ENCODE measurements around the gene BABAM1. TPM values are rescaled to one million over a fixed set of nuclear protein-coding genes. Genes with fewer than 3 reads are reported as not detected.

Gene BABAM1
- total and polyA plus RNA-seq, 9 of the 15 experiments (the other 6 are each of a cell fraction or from before 2014, with no cell fraction given), result 14.7 to 160 (median 113) TPM

- POLR2A ChIA-PET, result interaction anchor here (1.5 to 2.0 kb wide), 3 partner anchors 11 to 53 kb away, joined by 4 to 9 read pairs (median 6); partner anchors contain the start of genes BABAM1 and DDA1
- H3K36me3 ChIP-seq (ENCODE audit: control insufficient read depth, insufficient read depth, low read length), result no peaks in the 10 kb centered on the region
- 37% methylated on average over 3 of the region's 3 CpGs for WGBS (ENCODE audit: insufficient coverage, low coverage, missing lambda C conversion rate)
- no peak overlapping the region for H2AFZ ChIP-seq (ENCODE audit: low read depth, low read length)
- DNase-seq (ENCODE audit: extremely low read depth in 1 of 4, low spot score in 3 of 4) (no peak), ATAC-seq (no peak), FAIRE-seq (no peak)
- no peak overlapping the region for H3K27ac ChIP-seq (ENCODE audit: extremely low read depth, low read depth, low read length)
- no peak overlapping the region for H3K4me3 ChIP-seq
- no peak overlapping the region for H3K4me2 ChIP-seq (ENCODE audit: insufficient read depth, low read length)
- BruUV-seq (replicated peaks), result no TSS peak
- no peaks in the 10 kb centered on the region for H3K9me1 ChIP-seq (ENCODE audit: control insufficient read depth, insufficient read depth, low read length)
- H3K79me2 ChIP-seq (ENCODE audit: control insufficient read depth, insufficient read depth, low read length), result no peaks in the 10 kb centered on the region
- H3K4me1 ChIP-seq (replicated peaks in 1 of 2; ENCODE audit: control insufficient read depth in 2 of 2, insufficient read depth in 2 of 2, low read length in 2 of 2), result peaks cover 0 to 12% of the 10 kb centered on the region in 2 experiments; a peak in 3 of 5 replicates
- no peaks in the 10 kb centered on the region for H4K20me1 ChIP-seq (replicated peaks; ENCODE audit: control insufficient read depth, insufficient read depth, low read length)
- no peaks in the 10 kb centered on the region for H3K9me3 ChIP-seq (replicated peaks; ENCODE audit: control insufficient read depth, insufficient read depth, low read depth, low read length)
- H3K9ac ChIP-seq (ENCODE audit: insufficient read depth in 1 of 2, low read depth in 2 of 2, low read length in 2 of 2), result no peak overlapping the region
- no peaks in the 10 kb centered on the region for H3K27me3 ChIP-seq (ENCODE audit: control insufficient read depth in 2 of 2, insufficient read depth in 2 of 2, low read length in 2 of 2)
- intact Hi-C loops (cut with micrococcal nuclease), result no loop called here
- CTCF ChIA-PET (ENCODE audit: low intra/inter-chr PET ratio), result no interaction called here
- TF ChIP-seq ZNF668 (CRISPR knock-in tag; IDR thresholded peaks at IDR 0.05) (no peak), ZNF695 (CRISPR knock-in tag; IDR thresholded peaks at IDR 0.05) (no peak), SMARCB1 (IDR thresholded peaks at IDR 0.05; ENCODE audit: insufficient read length, low read depth) (no peak), MCM3 (IDR thresholded peaks at IDR 0.05) (no peak)
- in situ Hi-C loops (cut with MboI), result no loop called here
Measured at GRCh38 chr19:17256130-17256529, 11.1 kb upstream of the BABAM1 start.

GRCh38 chr19:17259118-17259780, 8.0 kb upstream of the BABAM1 start:
- CTCF ChIA-PET (ENCODE audit: low intra/inter-chr PET ratio), result interaction anchor here (2.0 kb wide), 1 partner anchor 192 kb away, joined by 7 read pairs; no protein-coding TSS in a partner anchor
- H2AFZ ChIP-seq (ENCODE audit: low read depth, low read length), result no peak overlapping the region
- DNase-seq (ENCODE audit: extremely low read depth in 1 of 4, low spot score in 3 of 4) (no peak), ATAC-seq (no peak), FAIRE-seq (no peak)
- BruUV-seq (replicated peaks), result no TSS peak
- H3K27me3 ChIP-seq (ENCODE audit: control insufficient read depth in 2 of 2, insufficient read depth in 2 of 2, low read length in 2 of 2), result no peaks in the 10 kb centered on the region
- 41% methylated on average over 9 of the region's 9 CpGs for WGBS (ENCODE audit: insufficient coverage, low coverage, missing lambda C conversion rate)
- no peak overlapping the region for H3K27ac ChIP-seq (ENCODE audit: extremely low read depth, low read depth, low read length)
- H4K20me1 ChIP-seq (replicated peaks; ENCODE audit: control insufficient read depth, insufficient read depth, low read length), result no peaks in the 10 kb centered on the region
- peak overlapping the region in 1 of 2 experiments; percentile 71; a peak in 1 of 4 replicates for H3K9ac ChIP-seq (ENCODE audit: insufficient read depth in 1 of 2, low read depth in 2 of 2, low read length in 2 of 2)
- no peaks in the 10 kb centered on the region for H3K9me3 ChIP-seq (replicated peaks; ENCODE audit: control insufficient read depth, insufficient read depth, low read depth, low read length)
- no peaks in the 10 kb centered on the region for H3K9me1 ChIP-seq (ENCODE audit: control insufficient read depth, insufficient read depth, low read length)
- intact Hi-C loops (cut with micrococcal nuclease) (no loop called here), in situ Hi-C loops (cut with MboI) (no loop called here)
- H3K36me3 ChIP-seq (ENCODE audit: control insufficient read depth, insufficient read depth, low read length), result no peaks in the 10 kb centered on the region
- H3K4me3 ChIP-seq, result no peak overlapping the region
- no peak overlapping the region for H3K4me2 ChIP-seq (ENCODE audit: insufficient read depth, low read length)
- H3K4me1 ChIP-seq (replicated peaks in 1 of 2; ENCODE audit: control insufficient read depth in 2 of 2, insufficient read depth in 2 of 2, low read length in 2 of 2), result peaks cover 0 to 21% of the 10 kb centered on the region in 2 experiments; a peak in 3 of 5 replicates
- no peaks in the 10 kb centered on the region for H3K79me2 ChIP-seq (ENCODE audit: control insufficient read depth, insufficient read depth, low read length)
- POLR2A ChIA-PET, result interaction anchor here (0.7 to 1.7 kb wide), 2 partner anchors 23 to 30 kb away, joined by 3 read pairs; no protein-coding TSS in a partner anchor
- no peak for TF ChIP-seq BCOR (IDR thresholded peaks at IDR 0.05)
- no peak for TF ChIP-seq ZNF280B (CRISPR knock-in tag; IDR thresholded peaks at IDR 0.05)
- TF ChIP-seq ETS2 (tag; IDR thresholded peaks at IDR 0.05; ENCODE audit: borderline replicate concordance, poor library complexity, severe bottlenecking), result no peak
- TF ChIP-seq MITF (IDR thresholded peaks at IDR 0.05), result no peak
- TF ChIP-seq NFE2 (IDR thresholded peaks at IDR 0.05; ENCODE audit: low read depth), result no peak
- TF ChIP-seq CTCFL (IDR thresholded peaks at IDR 0.05; ENCODE audit: borderline replicate concordance, insufficient read depth, low read depth, low read length, poor library complexity, severe bottlenecking), result no peak
- no peak for TF ChIP-seq ZC3H8 (IDR thresholded peaks at IDR 0.05)

All from K562 (cell line).